ENCODE data around the gene SMIM35.

DNA sequence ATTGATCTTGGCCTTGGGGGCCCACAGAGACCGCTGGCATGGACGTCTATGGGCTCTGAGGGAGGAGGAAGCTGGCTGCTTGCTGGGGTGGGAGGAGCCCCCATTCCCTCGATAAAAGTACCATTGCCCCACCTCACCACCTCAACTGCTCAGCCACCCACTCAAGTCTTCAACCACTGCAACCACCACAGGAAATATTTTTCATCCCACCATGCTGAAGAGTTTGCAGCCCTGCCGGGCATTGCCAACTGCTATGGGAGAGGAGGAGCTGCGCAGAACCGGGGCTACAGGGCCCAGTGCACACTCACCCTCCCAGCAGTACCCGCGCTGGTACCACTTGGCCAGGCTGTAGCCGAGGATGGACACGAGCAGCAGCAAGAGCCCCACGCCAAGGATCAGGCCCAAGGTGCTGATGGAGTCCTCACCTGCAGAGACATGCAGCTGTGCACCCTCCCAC lies 71.3 kb downstream of the SMIM35 start:
- no peak for TF ChIP-seq POLR2A (IDR thresholded peaks at IDR 0.05; ENCODE audit: low read length)
- TF ChIP-seq GATA1 (IDR thresholded peaks at IDR 0.05; ENCODE audit: low read depth, low read length): no peak

All from erythroblast (primary cell).